Type B pancreatic cell (in vitro differentiated cells): ENCODE measurements around the gene CABLES2. TPM values are rescaled to one million over a fixed set of nuclear protein-coding genes. Genes with fewer than 3 reads are reported as not detected.

Experiments used
- DNase-seq: peaks from one replicate; pipeline ENCODE4 v3.0.0; 2021; ENCODE audit warnings: mixed read lengths; ENCODE audit not compliant: unreplicated experiment; ENCODE audit errors: extremely low spot score
- H3K27ac Mint-ChIP-seq: 2 replicates; pipeline ENCODE4 v1.8.0; 2021; ENCODE audit warnings: mild to moderate bottlenecking, mixed read lengths
- H3K27me3 Mint-ChIP-seq: 2 replicates; pipeline ENCODE4 v1.8.0; 2021; ENCODE audit warnings: mixed read lengths
- H3K36me3 Mint-ChIP-seq: 2 replicates; pipeline ENCODE4 v1.8.0; 2021; ENCODE audit warnings: mixed read lengths
- H3K4me1 Mint-ChIP-seq: one replicate; pipeline ENCODE4 v1.8.0; 2021; ENCODE audit warnings: mixed read lengths; ENCODE audit not compliant: unreplicated experiment
- H3K4me3 Mint-ChIP-seq: 2 replicates; pipeline ENCODE4 v1.8.0; 2021; ENCODE audit warnings: mild to moderate bottlenecking, mixed read lengths
- H3K9me3 Mint-ChIP-seq: 2 replicates; pipeline ENCODE4 v1.8.0; 2021; ENCODE audit warnings: mixed read lengths
- CTCF ChIP-seq: fragments of 200-600 bp; sonication (generic); conservative IDR thresholded peaks from 2 replicates; pipeline ENCODE4 v1.5.0; 2021; ENCODE audit warnings: antibody characterized with exemption, mild to moderate bottlenecking
- total RNA-seq: library from RNA; stranded (reverse); gene quantifications from 2 replicates; pipeline ENCODE4 v1.2.1, GENCODE V29; 2021; ENCODE audit warnings: low replicate concordance

Gene CABLES2
- total RNA-seq, 1 donor from 2014 or later: 18.4 TPM

GRCh38 chr20:62405981-62406513 is 1.0 kb downstream of the CABLES2 start:
- no peak for DNase-seq
- peaks cover 18% of the 10 kb centered on the region for H3K4me1 Mint-ChIP-seq
- H3K36me3 Mint-ChIP-seq: no peaks in the 10 kb centered on the region
- peak overlapping the region; percentile 85 for H3K4me3 Mint-ChIP-seq
- H3K27me3 Mint-ChIP-seq: no peaks in the 10 kb centered on the region
- no peak for TF ChIP-seq CTCF
- H3K27ac Mint-ChIP-seq: peak overlapping the region; percentile 68
- H3K9me3 Mint-ChIP-seq: no peaks in the 10 kb centered on the region

DNA sequence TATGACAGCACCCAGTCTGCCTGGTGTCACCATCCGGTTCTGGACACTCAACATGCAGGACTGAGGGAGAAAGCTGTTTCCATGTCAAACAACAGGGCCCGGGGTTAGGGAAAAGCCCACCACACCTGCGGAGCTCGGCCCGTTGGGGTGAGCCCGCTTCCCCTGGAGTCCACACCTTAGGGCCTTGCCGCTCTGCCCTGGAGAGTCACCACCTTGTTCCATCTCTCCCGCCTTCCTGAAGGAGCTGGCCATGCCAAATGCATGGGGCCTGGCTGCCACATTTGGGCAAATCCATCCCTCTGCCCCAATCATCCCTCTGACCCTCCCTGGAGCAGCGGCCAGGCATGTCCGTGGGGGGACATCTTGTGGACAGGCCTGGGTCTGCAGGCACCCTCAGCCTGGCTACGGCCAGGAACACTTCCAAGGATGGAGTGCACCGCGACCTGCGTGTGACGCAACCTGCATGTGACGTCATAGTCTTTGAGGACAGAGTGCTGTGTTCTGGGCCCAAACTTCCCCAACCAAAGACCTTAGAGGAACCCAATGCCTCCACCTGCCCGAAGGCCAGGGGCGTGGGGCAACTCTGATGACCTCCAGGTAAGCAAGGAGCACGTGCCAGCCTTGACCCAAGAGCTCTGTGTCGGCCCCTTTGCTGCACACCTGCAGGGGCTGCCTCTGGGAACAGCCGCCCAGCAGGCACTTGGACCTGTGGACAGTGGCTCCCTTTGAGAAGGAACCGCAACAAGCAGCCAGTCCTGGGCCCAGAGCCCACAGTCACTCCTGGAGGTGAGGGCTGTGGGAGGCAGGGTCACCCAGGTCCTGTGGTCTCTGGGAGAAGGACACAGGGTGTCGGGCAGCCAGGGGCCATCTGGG is 1.7 kb downstream of the CABLES2 start:
- peak; percentile 73 for TF ChIP-seq CTCF
- Mint-ChIP-seq H3K4me1 (peaks cover 18% of the 10 kb centered on the region), H3K9me3 (no peaks in the 10 kb centered on the region), H3K4me3 (peak overlapping the region; percentile 85), H3K27ac (peak overlapping the region; percentile 68), H3K27me3 (no peaks in the 10 kb centered on the region), H3K36me3 (no peaks in the 10 kb centered on the region)
- DNase-seq: no peak

DNA sequence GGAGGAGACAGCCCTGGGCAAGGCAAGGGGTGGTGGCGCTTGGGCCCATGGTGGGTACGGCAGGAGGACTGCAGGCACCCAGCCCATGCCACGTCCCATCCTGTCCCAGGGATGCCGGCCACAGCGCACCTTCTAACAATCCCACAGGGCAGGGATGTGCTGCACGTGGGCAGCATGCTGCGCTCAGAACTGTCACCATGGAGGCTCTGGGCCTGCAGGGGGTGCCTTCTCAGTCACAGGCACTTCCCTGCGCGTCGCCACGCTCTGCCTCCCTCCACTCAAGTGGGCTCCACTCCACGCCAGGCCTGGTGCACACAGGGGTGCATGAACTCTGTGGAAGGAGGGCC is 2.4 kb downstream of the CABLES2 start:
- TF ChIP-seq CTCF: no peak
- no peaks in the 10 kb centered on the region for H3K36me3 Mint-ChIP-seq
- peaks cover 14% of the 10 kb centered on the region for H3K4me1 Mint-ChIP-seq
- H3K27me3 Mint-ChIP-seq: no peaks in the 10 kb centered on the region
- no peaks in the 10 kb centered on the region for H3K9me3 Mint-ChIP-seq
- no peak overlapping the region for H3K4me3 Mint-ChIP-seq
- DNase-seq: no peak
- no peak overlapping the region for H3K27ac Mint-ChIP-seq

- Mint-ChIP-seq H3K4me3 (peak overlapping the region; percentile 64), H3K36me3 (no peaks in the 10 kb centered on the region), H3K4me1 (peaks cover 10% of the 10 kb centered on the region), H3K27me3 (no peaks in the 10 kb centered on the region), H3K27ac (peak overlapping the region; percentile 18), H3K9me3 (no peaks in the 10 kb centered on the region)
- no peak for DNase-seq
- TF ChIP-seq CTCF: no peak
These were observed 2.9 kb downstream of the CABLES2 start for GRCh38 chr20:62404112-62404665.

DNA sequence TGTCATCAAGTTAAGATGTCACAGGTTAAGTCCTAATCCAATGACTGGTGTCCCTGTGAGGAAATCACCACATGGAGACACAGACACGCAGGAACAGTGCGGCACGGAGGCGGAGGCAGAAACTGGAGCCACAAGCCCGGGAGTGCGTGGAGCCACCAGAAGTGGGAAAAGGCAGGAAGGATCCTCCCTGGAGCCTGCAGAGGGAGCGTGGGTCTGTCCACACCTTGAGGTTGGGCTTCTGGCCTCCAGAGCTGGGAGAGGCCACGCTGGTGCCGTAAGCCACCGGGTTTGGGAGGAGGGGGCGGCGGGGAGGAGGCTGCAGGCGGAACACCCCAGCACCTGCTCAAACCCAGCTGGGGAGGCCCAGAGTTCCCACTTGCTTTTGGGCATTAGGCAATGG is 3.8 kb downstream of the CABLES2 start:
- H3K36me3 Mint-ChIP-seq: no peaks in the 10 kb centered on the region
- H3K27me3 Mint-ChIP-seq: no peaks in the 10 kb centered on the region
- H3K4me3 Mint-ChIP-seq: peak overlapping the region; percentile 47
- no peak overlapping the region for H3K27ac Mint-ChIP-seq
- H3K9me3 Mint-ChIP-seq: no peaks in the 10 kb centered on the region
- TF ChIP-seq CTCF: no peak
- DNase-seq: no peak
- H3K4me1 Mint-ChIP-seq: peaks cover 10% of the 10 kb centered on the region
